Measurements from ENCODE around the gene IL37.

DNA sequence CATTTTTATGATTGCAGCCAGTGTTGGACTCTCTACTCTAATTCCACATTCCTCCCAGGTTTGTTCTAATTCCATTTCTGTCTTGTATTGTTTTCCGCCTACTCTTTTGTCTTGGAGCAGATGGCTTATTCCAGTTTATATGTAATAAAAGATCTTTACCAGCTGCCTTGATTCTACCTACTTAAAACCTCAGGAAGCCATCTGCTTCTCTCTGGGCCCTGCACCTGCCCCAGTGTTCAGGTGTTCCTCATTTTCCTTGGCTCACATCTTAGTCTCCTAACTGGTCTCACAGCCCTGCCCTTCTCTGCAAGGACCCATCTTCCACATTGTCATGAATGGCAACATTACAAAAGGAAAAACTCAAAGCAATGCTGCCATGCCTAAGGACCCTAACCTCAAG lies 21.0 kb upstream of the IL37 start:
- TF ChIP-seq EP300 (conservative IDR thresholded peaks at IDR 0.05; ENCODE audit: poor library complexity, severe bottlenecking) (no peak), POLR2AphosphoS5 (IDR thresholded peaks at IDR 0.05) (no peak), MXI1 (conservative IDR thresholded peaks at IDR 0.05; ENCODE audit: poor library complexity, severe bottlenecking) (no peak), RAD21 (conservative IDR thresholded peaks at IDR 0.05) (no peak), EZH2 (IDR thresholded peaks at IDR 0.05; ENCODE audit: borderline replicate concordance, insufficient read depth, low read length, poor library complexity, severe bottlenecking) (no peak), TAF1 (IDR thresholded peaks at IDR 0.05; ENCODE audit: low read depth) (no peak)
- TF ChIP-seq, protein P1, sequence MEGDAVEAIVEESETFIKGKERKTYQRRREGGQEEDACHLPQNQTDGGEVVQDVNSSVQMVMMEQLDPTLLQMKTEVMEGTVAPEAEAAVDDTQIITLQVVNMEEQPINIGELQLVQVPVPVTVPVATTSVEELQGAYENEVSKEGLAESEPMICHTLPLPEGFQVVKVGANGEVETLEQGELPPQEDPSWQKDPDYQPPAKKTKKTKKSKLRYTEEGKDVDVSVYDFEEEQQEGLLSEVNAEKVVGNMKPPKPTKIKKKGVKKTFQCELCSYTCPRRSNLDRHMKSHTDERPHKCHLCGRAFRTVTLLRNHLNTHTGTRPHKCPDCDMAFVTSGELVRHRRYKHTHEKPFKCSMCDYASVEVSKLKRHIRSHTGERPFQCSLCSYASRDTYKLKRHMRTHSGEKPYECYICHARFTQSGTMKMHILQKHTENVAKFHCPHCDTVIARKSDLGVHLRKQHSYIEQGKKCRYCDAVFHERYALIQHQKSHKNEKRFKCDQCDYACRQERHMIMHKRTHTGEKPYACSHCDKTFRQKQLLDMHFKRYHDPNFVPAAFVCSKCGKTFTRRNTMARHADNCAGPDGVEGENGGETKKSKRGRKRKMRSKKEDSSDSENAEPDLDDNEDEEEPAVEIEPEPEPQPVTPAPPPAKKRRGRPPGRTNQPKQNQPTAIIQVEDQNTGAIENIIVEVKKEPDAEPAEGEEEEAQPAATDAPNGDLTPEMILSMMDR (IDR thresholded peaks at IDR 0.05; ENCODE audit: poor library complexity, severe bottlenecking): no peak
- TF ChIP-seq, protein P2, sequence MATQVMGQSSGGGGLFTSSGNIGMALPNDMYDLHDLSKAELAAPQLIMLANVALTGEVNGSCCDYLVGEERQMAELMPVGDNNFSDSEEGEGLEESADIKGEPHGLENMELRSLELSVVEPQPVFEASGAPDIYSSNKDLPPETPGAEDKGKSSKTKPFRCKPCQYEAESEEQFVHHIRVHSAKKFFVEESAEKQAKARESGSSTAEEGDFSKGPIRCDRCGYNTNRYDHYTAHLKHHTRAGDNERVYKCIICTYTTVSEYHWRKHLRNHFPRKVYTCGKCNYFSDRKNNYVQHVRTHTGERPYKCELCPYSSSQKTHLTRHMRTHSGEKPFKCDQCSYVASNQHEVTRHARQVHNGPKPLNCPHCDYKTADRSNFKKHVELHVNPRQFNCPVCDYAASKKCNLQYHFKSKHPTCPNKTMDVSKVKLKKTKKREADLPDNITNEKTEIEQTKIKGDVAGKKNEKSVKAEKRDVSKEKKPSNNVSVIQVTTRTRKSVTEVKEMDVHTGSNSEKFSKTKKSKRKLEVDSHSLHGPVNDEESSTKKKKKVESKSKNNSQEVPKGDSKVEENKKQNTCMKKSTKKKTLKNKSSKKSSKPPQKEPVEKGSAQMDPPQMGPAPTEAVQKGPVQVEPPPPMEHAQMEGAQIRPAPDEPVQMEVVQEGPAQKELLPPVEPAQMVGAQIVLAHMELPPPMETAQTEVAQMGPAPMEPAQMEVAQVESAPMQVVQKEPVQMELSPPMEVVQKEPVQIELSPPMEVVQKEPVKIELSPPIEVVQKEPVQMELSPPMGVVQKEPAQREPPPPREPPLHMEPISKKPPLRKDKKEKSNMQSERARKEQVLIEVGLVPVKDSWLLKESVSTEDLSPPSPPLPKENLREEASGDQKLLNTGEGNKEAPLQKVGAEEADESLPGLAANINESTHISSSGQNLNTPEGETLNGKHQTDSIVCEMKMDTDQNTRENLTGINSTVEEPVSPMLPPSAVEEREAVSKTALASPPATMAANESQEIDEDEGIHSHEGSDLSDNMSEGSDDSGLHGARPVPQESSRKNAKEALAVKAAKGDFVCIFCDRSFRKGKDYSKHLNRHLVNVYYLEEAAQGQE (IDR thresholded peaks at IDR 0.05; ENCODE audit: borderline replicate concordance): no peak

All from neural cell (in vitro differentiated cells).